GM23248 (cell line): ENCODE measurements around the gene CGNL1.

Experiments used
- EZH2 ChIP-seq: fragments of 200-600 bp; sonication (generic); IDR thresholded peaks from 2 replicates; pipeline ENCODE4 v1.6.1; 2018; ENCODE audit warnings: antibody characterized with exemption, mild to moderate bottlenecking; ENCODE audit not compliant: insufficient read depth, poor library complexity, severe bottlenecking
- EZH2phosphoT487 ChIP-seq: fragments of 200-600 bp; sonication (generic); IDR thresholded peaks from 2 replicates; pipeline ENCODE4 v1.6.1; 2018; ENCODE audit warnings: antibody characterized with exemption, moderate library complexity, mild to moderate bottlenecking, low read depth; ENCODE audit not compliant: insufficient read depth

- TF ChIP-seq EZH2phosphoT487 (no peak), EZH2 (no peak)
Observed at GRCh38 chr15:57345584-57345983, 30.7 kb upstream of the CGNL1 start.
